ENCODE measurements around the gene CDX1.

- no peak for TF ChIP-seq CTCF (IDR thresholded peaks at IDR 0.05)
- TF ChIP-seq POLR2A (IDR thresholded peaks at IDR 0.05): no peak
Measured at GRCh38 chr5:150162142-150162513, 4.5 kb upstream of the CDX1 start.
